B cell (primary cell): ENCODE measurements around the gene TMEM132A. TPM values are rescaled to one million over a fixed set of nuclear protein-coding genes. Genes with fewer than 3 reads are reported as not detected.

Source experiments
- ATAC-seq: fragments of 200-7000 bp; cut with Tn5 transposase; one replicate; pipeline ENCODE4 v1.10.0; 2021; ENCODE audit warnings: low read depth, mild to moderate bottlenecking, moderate number of reproducible peaks, moderate library complexity
- CTCF ChIA-PET: fragments of 350-600 bp; sonication (Branson Sonifier 250); formaldehyde crosslinking; loops from one replicate; lab custom pipeline; 2021; ENCODE audit warnings: antibody characterized with exemption, inconsistent platforms; lab: Charles Lee
- POLR2A ChIA-PET: fragments of 350-600 bp; sonication (Branson Sonifier 250); formaldehyde crosslinking; loops from one replicate; lab custom pipeline; 2021; ENCODE audit warnings: antibody characterized with exemption; lab: Charles Lee
- DNase-seq: peaks from one replicate; pipeline ENCODE4 v3.0.0; 2013
- H2AFZ ChIP-seq: 2 replicates; pipeline ENCODE4 v1.6.1; 2012; ENCODE audit warnings: mild to moderate bottlenecking, low read depth, low read length; ENCODE audit not compliant: insufficient read depth, poor library complexity, severe bottlenecking
- H3K27ac ChIP-seq, 2 donors: 1 replicate in 1 of 2; 2 replicates in 1 of 2; pipeline ENCODE4 v1.5.1; 2012 to 2013; ENCODE audit warnings: low read length in 2 of 2, mild to moderate bottlenecking in 2 of 2, moderate library complexity in 1 of 2
- H3K27me3 ChIP-seq, 4 experiments: fragments of 200-600 bp in 1 of 4; sonication (generic) in 1 of 4; replicated peaks in 1 of 4; 1 replicate in 2 of 4; 2 replicates in 2 of 4; pipeline versions ENCODE4 v1.6.1 to v1.7.0; 2013 to 2016; ENCODE audit warnings: low read length in 3 of 4, mild to moderate bottlenecking in 2 of 4, mixed read lengths in 1 of 4, moderate library complexity in 1 of 4; ENCODE audit not compliant: insufficient read depth in 4 of 4, control insufficient read depth in 3 of 4; ENCODE audit errors: control extremely low read depth in 1 of 4
- H3K36me3 ChIP-seq, 2 experiments: replicated peaks in 1 of 2; 1 replicate in 1 of 2; 2 replicates in 1 of 2; pipeline versions ENCODE4 v1.6.1 to v1.7.1; 2013; ENCODE audit warnings: low read length in 1 of 2; ENCODE audit not compliant: insufficient read depth in 2 of 2, control insufficient read depth in 1 of 2; ENCODE audit errors: control extremely low read depth in 1 of 2, extremely low read depth in 1 of 2
- H3K4me1 ChIP-seq, 2 donors: fragments of 200-600 bp in 1 of 2; sonication (generic) in 1 of 2; 1 replicate in 1 of 2; 2 replicates in 1 of 2; pipeline versions ENCODE4 v1.5.1 to v1.6.1; 2013 to 2017; ENCODE audit warnings: low read length in 2 of 2; ENCODE audit not compliant: control insufficient read depth in 2 of 2, insufficient read depth in 2 of 2
- H3K4me2 ChIP-seq: replicated peaks from 2 replicates; pipeline ENCODE3; 2012; ENCODE audit warnings: mild to moderate bottlenecking, low read depth, low read length; ENCODE audit not compliant: poor library complexity, severe bottlenecking
- H3K4me3 ChIP-seq, 5 experiments: fragments of 200-600 bp in 1 of 5; sonication (generic) in 1 of 5; 1 replicate in 3 of 5; 2 replicates in 2 of 5; pipeline versions ENCODE4 v1.5.1 to v1.7.0; 2011 to 2016; ENCODE audit warnings: low read length in 4 of 5, mild to moderate bottlenecking in 4 of 5, low read depth in 2 of 5, control low read depth in 1 of 5, moderate library complexity in 1 of 5; ENCODE audit not compliant: insufficient read depth in 1 of 5; ENCODE audit errors: control extremely low read depth in 1 of 5, extremely low read depth in 1 of 5
- H3K79me2 ChIP-seq: fragments of 200-600 bp; sonication (generic); one replicate; pipeline ENCODE4 v1.6.0; 2016; ENCODE audit warnings: low read length; ENCODE audit not compliant: control insufficient read depth, insufficient read depth
- H3K9ac ChIP-seq: fragments of 200-600 bp; sonication (generic); 2 replicates; pipeline ENCODE4 v1.6.1; 2017; ENCODE audit warnings: mild to moderate bottlenecking, low read length, moderate library complexity
- H3K9me3 ChIP-seq, 3 donors: one replicate each; pipeline versions ENCODE4 v1.6.1 to v1.7.1; 2013; ENCODE audit warnings: low read length in 2 of 3; ENCODE audit not compliant: control insufficient read depth in 2 of 3, insufficient read depth in 1 of 3; ENCODE audit errors: control extremely low read depth in 1 of 3
- H4K20me1 ChIP-seq: 2 replicates; pipeline ENCODE4 v1.6.0; 2012; ENCODE audit warnings: mild to moderate bottlenecking, low read length; ENCODE audit not compliant: insufficient read depth, control insufficient read depth, poor library complexity, severe bottlenecking
- H3K27ac Mint-ChIP-seq: one replicate; pipeline ENCODE4 v1.8.0; 2021; ENCODE audit warnings: mixed read lengths
- H3K27me3 Mint-ChIP-seq: one replicate; pipeline ENCODE4 v1.8.0; 2021; ENCODE audit warnings: mixed read lengths
- H3K4me1 Mint-ChIP-seq: one replicate; pipeline ENCODE4 v1.8.0; 2021; ENCODE audit warnings: mixed read lengths
- H3K4me3 Mint-ChIP-seq: one replicate; pipeline ENCODE4 v1.8.0; 2021; ENCODE audit warnings: mixed read lengths
- H3K9me3 Mint-ChIP-seq: one replicate; pipeline ENCODE4 v1.8.0; 2022; ENCODE audit warnings: mixed read lengths; ENCODE audit not compliant: insufficient read depth
- EZH2 ChIP-seq: IDR thresholded peaks from 2 replicates; pipeline ENCODE4 v1.6.1; 2012; ENCODE audit warnings: borderline replicate concordance, low read depth, mild to moderate bottlenecking, moderate library complexity, low read length; ENCODE audit not compliant: insufficient read depth, poor library complexity, severe bottlenecking
- WGBS: methylation state at CpG from one replicate; pipeline ENCODE4 v1.1.5; 2013; ENCODE audit warnings: missing lambda C conversion rate; ENCODE audit not compliant: insufficient coverage; 5-methylcytosine and 5-hydroxymethylcytosine counted together
- intact Hi-C: fragments of 100-400 bp; cut with micrococcal nuclease; formaldehyde crosslinking; loops from one replicate; pipeline ENCODE4 v1.10.0; 2022
- polyA plus RNA-seq: library from polyadenylated mRNA; depleted of rRNA; stranded (reverse); fragments of >200 nt; gene quantifications from 2 replicates; pipeline ENCODE4 v1.2.3, GENCODE V29; 2012
- total RNA-seq, 2 donors: library from RNA; stranded (reverse); fragments of 120-200 nt in 1 of 2; gene quantifications; 1 replicate in 1 of 2; 2 replicates in 1 of 2; pipeline versions ENCODE4 v1.2.3 to v1.2.4, GENCODE V29; 2013 to 2022
- TF ChIP-seq, protein P1 (sequence below): fragments of 200-600 bp; IDR thresholded peaks from one replicate; pipeline ENCODE4 v1.8.0; 2022; ENCODE audit warnings: antibody characterized with exemption, mild to moderate bottlenecking

Gene TMEM132A
- total and polyA plus RNA-seq, 2 donors (not counting 1 experiment from before 2014, with no cell fraction given) = 1.2 to 11.3 TPM

DNA sequence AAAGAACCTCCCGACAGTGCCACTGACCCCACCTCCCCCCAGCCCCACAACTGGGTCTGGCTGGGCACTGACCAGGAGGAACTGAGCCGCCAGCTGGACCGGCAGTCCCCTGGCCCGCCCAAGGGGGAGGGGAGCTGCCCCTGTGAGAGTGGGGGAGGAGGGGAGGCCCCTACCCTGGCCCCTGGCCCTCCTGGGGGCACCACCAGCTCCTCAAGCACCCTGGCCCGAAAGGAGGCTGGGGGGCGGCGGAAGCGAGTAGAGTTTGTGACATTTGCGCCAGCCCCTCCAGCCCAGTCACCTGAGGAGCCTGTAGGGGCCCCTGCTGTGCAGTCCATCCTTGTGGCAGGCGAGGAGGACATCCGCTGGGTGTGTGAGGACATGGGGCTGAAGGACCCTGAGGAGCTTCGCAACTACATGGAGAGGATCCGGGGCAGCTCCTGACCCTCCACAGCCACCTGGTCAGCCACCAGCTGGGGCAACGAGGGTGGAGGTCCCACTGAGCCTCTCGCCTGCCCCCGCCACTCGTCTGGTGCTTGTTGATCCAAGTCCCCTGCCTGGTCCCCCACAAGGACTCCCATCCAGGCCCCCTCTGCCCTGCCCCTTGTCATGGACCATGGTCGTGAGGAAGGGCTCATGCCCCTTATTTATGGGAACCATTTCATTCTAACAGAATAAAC, 12.3 kb downstream of the TMEM132A start:
- intact Hi-C loops = no loop called here
- Histone ChIP-seq H4K20me1 (peaks cover 16% of the 10 kb centered on the region), H3K27ac (no peak overlapping the region), H3K79me2 (no peaks in the 10 kb centered on the region), H3K4me1 (peaks cover 17 to 29% of the 10 kb centered on the region in 2 donors), H3K4me3 (no peak overlapping the region), H3K9me3 (no peaks in the 10 kb centered on the region), H2AFZ (no peak overlapping the region), H3K9ac (no peak overlapping the region), H3K4me2 (no peak overlapping the region), H3K27me3 (no peaks in the 10 kb centered on the region), H3K36me3 (peaks cover 0 to 36% of the 10 kb centered on the region in 2 experiments)
- no peaks in the 10 kb centered on the region for H3K9me3 Mint-ChIP-seq
- ATAC-seq (no peak), DNase-seq (no peak)
- H3K27ac Mint-ChIP-seq = peak overlapping the region; percentile 60
- peaks cover 33% of the 10 kb centered on the region for H3K4me1 Mint-ChIP-seq
- TF ChIP-seq EZH2 = no peak
- TF ChIP-seq, protein P1, sequence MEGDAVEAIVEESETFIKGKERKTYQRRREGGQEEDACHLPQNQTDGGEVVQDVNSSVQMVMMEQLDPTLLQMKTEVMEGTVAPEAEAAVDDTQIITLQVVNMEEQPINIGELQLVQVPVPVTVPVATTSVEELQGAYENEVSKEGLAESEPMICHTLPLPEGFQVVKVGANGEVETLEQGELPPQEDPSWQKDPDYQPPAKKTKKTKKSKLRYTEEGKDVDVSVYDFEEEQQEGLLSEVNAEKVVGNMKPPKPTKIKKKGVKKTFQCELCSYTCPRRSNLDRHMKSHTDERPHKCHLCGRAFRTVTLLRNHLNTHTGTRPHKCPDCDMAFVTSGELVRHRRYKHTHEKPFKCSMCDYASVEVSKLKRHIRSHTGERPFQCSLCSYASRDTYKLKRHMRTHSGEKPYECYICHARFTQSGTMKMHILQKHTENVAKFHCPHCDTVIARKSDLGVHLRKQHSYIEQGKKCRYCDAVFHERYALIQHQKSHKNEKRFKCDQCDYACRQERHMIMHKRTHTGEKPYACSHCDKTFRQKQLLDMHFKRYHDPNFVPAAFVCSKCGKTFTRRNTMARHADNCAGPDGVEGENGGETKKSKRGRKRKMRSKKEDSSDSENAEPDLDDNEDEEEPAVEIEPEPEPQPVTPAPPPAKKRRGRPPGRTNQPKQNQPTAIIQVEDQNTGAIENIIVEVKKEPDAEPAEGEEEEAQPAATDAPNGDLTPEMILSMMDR = no peak
- CTCF ChIA-PET = interaction anchor here (5.7 kb wide), 1 partner anchor 22 kb away, joined by 55 read pairs; the partner anchor contains the start of gene TMEM109
- WGBS = 92% methylated on average over 14 of the region's 18 CpGs
- no peaks in the 10 kb centered on the region for H3K27me3 Mint-ChIP-seq
- POLR2A ChIA-PET = interaction anchor here (11.4 kb wide), 1 partner anchor 20 kb away, joined by 96 read pairs; the partner anchor contains the start of gene TMEM109
- no peak overlapping the region for H3K4me3 Mint-ChIP-seq

GRCh38 chr11:60937144-60937527, 12.9 kb downstream of the TMEM132A start:
- no peak overlapping the region for H3K4me2 ChIP-seq
- H3K4me3 ChIP-seq = no peak overlapping the region
- no peak overlapping the region for H3K27ac ChIP-seq
- ChIA-PET CTCF (no interaction called here), POLR2A (interaction anchor here (11.4 kb wide), 1 partner anchor 20 kb away, joined by 96 read pairs; the partner anchor contains the start of gene TMEM109)
- H3K4me1 Mint-ChIP-seq = peaks cover 33% of the 10 kb centered on the region
- H3K27ac Mint-ChIP-seq = peak overlapping the region; percentile 60
- H3K9ac ChIP-seq = no peak overlapping the region
- intact Hi-C loops = no loop called here
- H3K4me3 Mint-ChIP-seq = no peak overlapping the region
- H3K79me2 ChIP-seq = no peaks in the 10 kb centered on the region
- no peaks in the 10 kb centered on the region for H3K27me3 ChIP-seq
- 95% methylated on average over 11 of the region's 12 CpGs for WGBS
- no peak for TF ChIP-seq EZH2
- TF ChIP-seq, protein P1 = no peak
- peaks cover 20% of the 10 kb centered on the region for H4K20me1 ChIP-seq
- H3K4me1 ChIP-seq = peaks cover 17 to 29% of the 10 kb centered on the region in 2 donors
- H3K36me3 ChIP-seq = peaks cover 0 to 42% of the 10 kb centered on the region in 2 experiments
- H2AFZ ChIP-seq = no peak overlapping the region
- H3K27me3 Mint-ChIP-seq = no peaks in the 10 kb centered on the region
- no peak for ATAC-seq
- H3K9me3 ChIP-seq = no peaks in the 10 kb centered on the region
- no peaks in the 10 kb centered on the region for H3K9me3 Mint-ChIP-seq
- DNase-seq = no peak
